ENCODE results near the gene GLG1. TPM values are rescaled to one million over a fixed set of nuclear protein-coding genes. Genes with fewer than 3 reads are reported as not detected.

GLG1 gene
- total RNA-seq, 1 experiment from 2014 or later: 237 TPM

GRCh38 chr16:74585846-74586443 is 21.0 kb downstream of the GLG1 start (continued):
- TF ChIP-seq EZH2 (IDR thresholded peaks at IDR 0.05): no peak
- no peak for TF ChIP-seq EZH2phosphoT487 (IDR thresholded peaks at IDR 0.05; ENCODE audit: borderline replicate concordance)
- no peak for TF ChIP-seq CTCF (IDR thresholded peaks at IDR 0.05 in 2 of 3, conservative IDR thresholded peaks at IDR 0.05 in 1 of 3; ENCODE audit: borderline replicate concordance in 1 of 3, insufficient read depth in 1 of 3, low read depth in 2 of 3, low read length in 2 of 3)
- TF ChIP-seq SRF (IDR thresholded peaks at IDR 0.05; ENCODE audit: low read depth): no peak
- no peak for TF ChIP-seq YY1 (IDR thresholded peaks at IDR 0.05; ENCODE audit: extremely low read depth, insufficient replicate concordance, low read depth, low read length)

- POLR2A ChIA-PET: no interaction called here
- Histone ChIP-seq H3K27ac (ENCODE audit: low read depth, low read length) (0 out of 2 replicates have a peak overlapping the region, but pooled peaks have one; percentile 2), H3K79me2 (ENCODE audit: insufficient read depth, low read length) (peaks cover 99% of the 10 kb centered on the region), H3K4me3 (replicated peaks in 1 of 2; ENCODE audit: low read depth in 1 of 2, low read length in 2 of 2) (no peak overlapping the region), H3K9ac (ENCODE audit: low read length) (no peak overlapping the region), H2AFZ (ENCODE audit: low read depth, low read length, poor library complexity, severe bottlenecking) (no peak overlapping the region), H3K27me3 (ENCODE audit: insufficient read depth, low read length) (no peaks in the 10 kb centered on the region), H3K9me3 (ENCODE audit: control insufficient read depth in 1 of 2, insufficient read depth in 1 of 2, low read depth in 1 of 2, low read length in 2 of 2) (no peaks in the 10 kb centered on the region), H4K20me1 (ENCODE audit: insufficient read depth) (0 out of 2 replicates have a peak, but pooled peaks cover 2% of the 10 kb centered on the region), H3K4me1 (ENCODE audit: control insufficient read depth in 1 of 2, insufficient read depth in 2 of 2, low read length in 2 of 2) (peaks cover 72 to 80% of the 10 kb centered on the region in 2 experiments), H3K9me2 (ENCODE audit: insufficient read depth) (no peaks in the 10 kb centered on the region), H3K36me3 (ENCODE audit: control insufficient read depth in 1 of 2, insufficient read depth in 2 of 2, low read length in 2 of 2) (no peaks in the 10 kb centered on the region), H3K4me2 (ENCODE audit: low read length) (peak overlapping the region; percentile 8)
- no peak for DNase-seq (ENCODE audit: low read depth, low spot score)
- BruUV-seq (replicated peaks): TSS peak; percentile 8
- CTCF ChIA-PET: no interaction called here
- no peak for ATAC-seq
- intact Hi-C loops (cut with micrococcal nuclease): no loop called here
- RAD21 ChIA-PET (ENCODE audit: low non-redundant PET in 1 of 2, low total read pairs in 2 of 2, uncharacterized antibody in 2 of 2, unreplicated experiment in 2 of 2): no interaction called here
- TF ChIP-seq FOSL1 (IDR thresholded peaks at IDR 0.05; ENCODE audit: low read depth): no peak
- no peak for TF ChIP-seq CEBPB (IDR thresholded peaks at IDR 0.05; ENCODE audit: low read depth)
- no peak for TF ChIP-seq ZBTB33 (IDR thresholded peaks at IDR 0.05; ENCODE audit: extremely low read depth, insufficient replicate concordance, low read length)
- no peak for TF ChIP-seq EZH2 (IDR thresholded peaks at IDR 0.05)
- TF ChIP-seq MAX (IDR thresholded peaks at IDR 0.05): no peak
- no peak for TF ChIP-seq SIN3A (IDR thresholded peaks at IDR 0.05; ENCODE audit: low read depth)
- TF ChIP-seq ATF3 (IDR thresholded peaks at IDR 0.05): no peak
- TF ChIP-seq EZH2phosphoT487 (IDR thresholded peaks at IDR 0.05; ENCODE audit: borderline replicate concordance): no peak
- TF ChIP-seq ELF1 (IDR thresholded peaks at IDR 0.05; ENCODE audit: borderline replicate concordance, low read depth): no peak
- TF ChIP-seq YY1 (IDR thresholded peaks at IDR 0.05; ENCODE audit: extremely low read depth, insufficient replicate concordance, low read depth, low read length): no peak
- no peak for TF ChIP-seq JUND (IDR thresholded peaks at IDR 0.05)
- no peak for TF ChIP-seq TCF7L2 (IDR thresholded peaks at IDR 0.05; ENCODE audit: borderline replicate concordance, extremely low read depth, insufficient read depth, insufficient read length)
These were observed 22.8 kb downstream of the GLG1 start for GRCh38 chr16:74583926-74584666.
